GM23248 (cell line): ENCODE data around the gene MPP4.

ENCODE experiments used
- EZH2 ChIP-seq: fragments of 200-600 bp; sonication (generic); IDR thresholded peaks from 2 replicates; pipeline ENCODE4 v1.6.1; 2018; ENCODE audit warnings: antibody characterized with exemption, mild to moderate bottlenecking; ENCODE audit not compliant: insufficient read depth, poor library complexity, severe bottlenecking
- EZH2phosphoT487 ChIP-seq: fragments of 200-600 bp; sonication (generic); IDR thresholded peaks from 2 replicates; pipeline ENCODE4 v1.6.1; 2018; ENCODE audit warnings: antibody characterized with exemption, moderate library complexity, mild to moderate bottlenecking, low read depth; ENCODE audit not compliant: insufficient read depth

GRCh38 chr2:201656740-201657139, 41.7 kb downstream of the MPP4 start:
- TF ChIP-seq EZH2 (no peak), EZH2phosphoT487 (no peak)
